ENCODE measurements around the gene GPR39.

The GPR39 gene

DNA sequence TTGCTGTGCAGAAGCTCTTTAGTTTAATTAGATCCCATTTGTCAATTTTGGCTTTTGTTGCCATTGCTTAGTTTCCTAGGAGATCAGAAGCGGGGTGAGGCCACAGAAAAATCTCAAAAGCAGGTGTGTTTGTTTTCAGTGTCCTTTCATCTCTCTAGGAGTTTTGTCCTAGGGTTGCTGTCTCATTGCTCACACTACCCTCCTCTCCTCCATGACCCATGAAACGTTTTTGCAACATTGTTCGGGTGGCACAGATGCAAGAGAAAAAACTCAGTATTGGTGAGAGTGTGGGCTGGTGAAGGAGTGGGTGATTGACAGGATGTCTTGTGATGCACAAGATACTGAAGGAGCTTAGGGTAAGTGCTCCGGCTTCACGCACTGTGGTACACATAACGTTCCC is 149.8 kb downstream of the GPR39 start:
- DNase-seq (ENCODE audit: low spot score), result no peak

DNA sequence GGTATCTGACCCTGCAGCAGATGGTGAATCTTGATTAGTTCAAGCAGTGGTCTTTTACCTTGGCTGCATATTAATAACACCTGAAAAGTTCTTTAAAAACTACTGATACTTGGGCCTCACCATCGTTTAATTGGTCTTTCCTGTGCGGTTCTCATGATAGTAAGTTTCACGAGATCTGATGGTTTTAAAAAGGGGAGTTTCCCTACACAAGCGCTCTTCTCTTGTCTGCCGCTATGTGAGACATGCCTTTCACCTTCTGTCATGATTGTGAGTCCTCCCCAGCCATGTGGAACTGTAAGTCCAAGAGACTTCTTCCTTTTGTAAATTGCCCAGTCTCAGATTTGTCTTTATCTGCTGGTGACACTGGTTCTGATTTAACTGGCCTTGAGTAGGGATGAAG is 151.1 kb downstream of the GPR39 start:
- DNase-seq (ENCODE audit: low spot score), result no peak

DNA sequence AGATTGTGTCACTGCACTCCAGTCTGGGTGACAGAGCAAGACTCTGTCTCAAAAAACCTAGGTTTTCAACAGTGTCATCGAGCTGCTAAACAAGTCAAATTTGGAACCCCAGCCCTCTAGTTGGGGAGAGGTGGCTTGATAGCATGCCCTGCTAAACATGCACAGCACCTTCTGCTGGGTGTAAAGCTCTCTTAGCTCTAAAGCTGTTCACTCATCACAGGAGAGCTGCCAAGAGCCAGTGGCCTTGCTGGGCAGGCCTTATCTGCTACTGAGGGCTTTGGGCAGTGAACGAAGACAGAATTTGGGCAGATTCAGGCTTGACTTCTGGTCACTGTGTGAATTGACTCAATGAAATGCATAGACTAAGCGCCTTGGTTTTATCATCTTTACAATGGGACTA is 152.1 kb downstream of the GPR39 start:
- no peak for DNase-seq (ENCODE audit: low spot score)

DNA sequence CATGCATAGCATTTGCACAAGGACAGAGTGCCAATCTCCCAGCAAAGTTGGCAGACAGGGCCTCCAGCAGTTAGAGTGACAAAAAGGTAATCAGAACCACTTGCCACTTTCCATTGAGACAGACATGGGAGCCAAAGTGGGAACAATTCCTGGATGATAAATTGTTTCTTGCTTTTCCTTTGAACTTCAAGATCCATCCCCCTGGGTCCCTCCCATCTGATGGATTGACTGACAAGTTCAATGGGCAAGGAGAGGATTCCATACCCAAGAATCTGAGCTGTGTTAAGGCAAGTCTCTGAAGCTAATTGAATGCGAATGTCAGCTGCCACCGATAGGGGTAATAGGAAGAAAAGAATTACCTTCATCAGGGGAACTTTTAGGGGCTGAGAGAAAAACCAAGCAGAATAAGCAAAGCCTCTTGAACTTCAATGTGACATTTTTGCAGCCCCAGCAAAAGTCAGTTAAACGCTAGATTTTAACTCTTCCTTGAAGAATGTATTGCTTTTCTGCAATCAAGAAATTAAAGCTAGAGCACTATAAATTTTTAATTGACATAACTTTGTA is 156.9 kb downstream of the GPR39 start:
- no peak for DNase-seq (ENCODE audit: low spot score)

DNA sequence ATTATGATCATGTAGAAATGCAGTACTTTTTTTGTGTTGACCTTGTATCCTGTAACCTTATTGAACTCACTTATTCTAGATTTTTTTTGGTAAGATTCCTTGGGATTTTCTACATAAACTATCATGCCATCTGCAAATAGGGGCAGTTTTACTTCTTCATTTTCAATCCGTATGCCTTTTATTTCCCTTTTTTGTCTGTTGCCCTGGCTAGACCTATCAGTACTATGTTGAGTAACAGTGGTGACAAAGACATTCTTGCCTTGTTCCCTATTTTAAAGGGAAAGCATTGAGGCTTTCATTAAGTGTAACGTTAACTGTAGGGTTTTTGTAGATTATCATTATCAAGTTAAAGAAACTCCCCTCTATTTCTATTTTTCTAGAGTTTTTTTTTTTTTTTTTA is 161.1 kb downstream of the GPR39 start:
- no peak for DNase-seq (ENCODE audit: low spot score)

DNA sequence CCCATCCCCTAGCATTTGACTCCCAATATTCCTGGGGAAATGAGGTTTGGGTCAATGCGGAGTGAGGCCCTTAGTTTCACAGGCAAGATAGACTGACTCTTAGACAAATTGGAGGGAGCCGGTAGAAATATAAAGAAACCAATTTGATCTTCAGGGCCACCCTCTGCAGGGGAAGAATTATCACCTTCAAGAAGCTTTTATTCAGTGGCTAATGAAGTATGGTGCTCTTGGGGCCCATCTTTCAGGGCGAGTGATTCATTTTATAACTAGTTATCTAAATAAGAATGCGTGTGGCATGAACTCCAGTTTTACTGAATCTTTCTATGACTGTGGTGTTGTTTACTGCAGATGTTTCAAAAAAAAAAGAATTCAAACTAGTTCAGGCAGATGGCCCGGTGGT is 165.0 kb downstream of the GPR39 start:
- no peak for DNase-seq (ENCODE audit: low spot score)

DNA sequence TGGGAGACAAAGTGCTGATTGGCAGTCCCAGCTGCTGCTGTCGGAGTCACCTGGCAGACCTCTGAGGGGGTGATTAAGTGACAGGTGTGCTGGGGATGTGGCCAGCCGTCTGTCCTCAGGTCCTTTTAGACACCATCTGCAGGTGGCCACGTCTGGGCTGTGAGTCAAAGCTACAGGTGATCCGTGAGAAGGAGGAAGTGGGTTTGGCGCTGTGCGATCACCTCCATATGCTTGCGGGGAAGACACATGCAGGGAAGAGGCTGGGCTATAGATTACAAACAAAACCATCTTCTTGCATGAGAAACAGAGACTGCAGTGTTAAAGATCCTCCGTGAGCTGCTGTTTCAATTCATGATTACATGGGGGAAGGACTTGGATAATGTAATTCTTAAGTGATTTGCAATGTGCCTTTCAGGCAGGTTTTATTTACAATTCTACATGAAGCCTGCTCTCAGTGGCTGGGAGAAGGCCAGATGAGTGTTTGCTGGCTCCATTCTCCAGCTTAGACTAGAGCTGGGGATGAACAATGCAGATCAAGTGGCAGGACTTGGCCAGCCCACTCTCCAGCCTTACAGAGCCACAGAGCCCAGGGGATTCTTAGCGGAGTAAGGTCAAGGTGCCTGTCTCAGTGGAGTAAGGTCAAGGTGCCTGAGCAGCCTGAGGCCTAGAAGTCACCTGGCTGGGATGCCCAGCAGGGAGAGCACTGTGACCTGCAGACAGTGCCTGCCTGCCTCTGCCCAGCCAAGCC is 165.6 kb downstream of the GPR39 start:
- no peak for DNase-seq (ENCODE audit: low spot score)

DNA sequence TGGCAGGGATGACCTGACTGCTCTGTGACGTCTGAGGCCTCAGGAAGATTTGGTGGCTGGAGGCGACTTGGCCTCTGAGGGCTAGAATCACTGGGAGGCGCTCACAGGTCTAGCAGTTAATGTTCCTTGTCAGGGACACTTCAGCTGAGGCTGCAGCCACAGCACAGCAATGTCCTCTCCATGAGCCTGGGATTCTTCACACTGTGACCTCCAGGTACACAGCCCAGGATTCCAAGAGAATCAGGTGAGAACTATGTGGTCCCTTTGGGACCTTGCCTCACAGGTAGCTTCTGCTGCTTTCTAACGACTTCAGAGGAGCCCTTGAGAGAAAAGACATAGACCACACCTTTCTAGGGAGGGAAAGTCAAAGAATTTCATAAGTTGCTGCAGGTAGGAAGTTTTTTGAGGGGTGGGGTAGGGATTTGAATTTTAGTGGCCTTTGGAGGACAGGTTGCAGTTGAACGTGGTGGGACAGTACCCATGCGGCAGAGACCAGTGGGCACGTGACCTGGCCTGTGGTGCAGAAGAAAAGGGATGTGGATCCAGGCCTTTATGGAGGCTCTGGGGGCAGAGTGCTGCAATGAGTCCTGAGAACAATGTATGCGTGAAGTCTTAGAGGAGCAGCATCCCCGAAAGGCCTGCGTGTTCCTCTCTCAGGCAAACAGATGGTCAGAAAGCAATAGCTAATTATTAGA is 167.2 kb downstream of the GPR39 start:
- no peak for DNase-seq (ENCODE audit: low spot score)

DNA sequence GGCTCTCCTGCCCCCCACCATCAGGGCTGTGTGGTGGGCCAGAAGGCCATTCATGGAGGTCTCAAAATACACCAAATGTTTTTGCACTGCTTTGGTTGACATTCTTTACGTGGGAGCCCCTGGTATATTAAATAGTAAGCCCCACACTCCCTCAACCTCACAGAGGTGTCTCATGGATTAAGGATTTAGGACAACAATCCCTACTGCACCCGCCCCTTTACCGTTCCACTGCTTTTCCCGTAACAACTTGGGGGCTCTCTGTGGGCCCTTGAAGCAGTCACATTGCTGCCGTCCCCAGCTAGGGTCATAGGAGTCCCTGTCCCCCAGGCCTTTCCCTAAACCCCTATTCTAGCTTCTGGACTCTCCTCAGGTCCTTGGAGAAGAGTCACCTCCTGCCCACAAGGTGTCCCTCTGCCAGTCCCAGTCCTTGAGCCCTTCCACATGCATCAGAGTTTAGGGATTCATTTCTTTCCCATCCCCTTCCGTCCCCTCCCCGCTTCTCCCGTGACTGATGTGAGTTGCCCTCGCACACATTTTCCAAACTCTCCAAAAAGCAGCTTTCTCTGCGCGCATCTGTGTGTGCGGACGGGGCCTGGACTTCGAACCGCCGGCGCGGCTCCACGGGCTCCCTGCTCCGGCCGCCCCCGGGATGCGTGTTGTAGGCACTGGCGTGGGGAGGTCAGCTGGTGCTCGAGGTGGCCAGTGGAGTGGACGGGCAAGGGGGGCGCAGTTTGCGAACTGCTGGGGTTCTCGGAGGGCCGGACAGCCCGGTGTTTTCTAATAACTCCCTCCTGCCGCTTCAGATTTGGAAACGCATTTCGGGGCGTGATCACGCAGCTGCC is 168.6 kb downstream of the GPR39 start:
- no peak for DNase-seq (ENCODE audit: low spot score)

DNA sequence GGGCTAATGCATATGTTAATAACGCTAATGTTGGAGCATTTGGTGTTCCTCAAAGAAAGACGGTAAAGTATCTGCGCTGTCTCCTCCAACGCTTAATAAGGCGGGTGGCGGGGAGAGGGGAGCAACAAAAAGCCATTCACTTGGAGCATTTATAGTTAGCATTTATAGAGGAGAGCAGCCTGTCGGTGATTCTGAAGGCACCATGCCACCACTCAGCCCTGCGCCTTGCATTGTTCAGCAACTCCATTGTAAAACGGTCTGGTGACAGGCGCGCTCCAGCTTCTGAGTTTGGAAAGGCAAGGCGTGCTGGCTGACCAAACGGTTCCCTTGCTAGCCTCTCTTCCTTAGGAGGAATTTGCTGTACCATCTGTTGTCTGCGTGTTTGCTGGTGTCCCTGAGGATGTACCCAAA is 169.5 kb downstream of the GPR39 start:
- no peak for DNase-seq (ENCODE audit: low spot score)

DNA sequence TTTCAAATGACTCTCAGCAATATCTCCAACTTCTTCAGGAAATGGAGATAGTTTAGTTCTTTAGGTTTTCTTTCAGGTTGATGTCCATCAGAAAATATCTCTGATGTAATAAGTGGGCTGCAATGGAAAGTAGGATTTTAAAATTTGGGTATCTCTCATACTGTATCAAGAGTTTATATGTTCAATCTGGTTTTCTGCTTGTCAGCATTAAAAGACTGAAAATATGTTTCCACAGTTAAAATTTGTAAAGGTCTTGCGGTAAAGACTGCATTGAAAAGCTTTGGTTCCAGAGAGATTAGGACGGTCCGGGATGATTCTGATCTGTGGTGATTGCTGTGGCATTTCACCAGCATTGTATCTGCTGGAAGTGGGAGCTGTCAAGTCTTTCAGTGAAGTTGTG is 170.2 kb downstream of the GPR39 start:
- no peak for DNase-seq (ENCODE audit: low spot score)

DNA sequence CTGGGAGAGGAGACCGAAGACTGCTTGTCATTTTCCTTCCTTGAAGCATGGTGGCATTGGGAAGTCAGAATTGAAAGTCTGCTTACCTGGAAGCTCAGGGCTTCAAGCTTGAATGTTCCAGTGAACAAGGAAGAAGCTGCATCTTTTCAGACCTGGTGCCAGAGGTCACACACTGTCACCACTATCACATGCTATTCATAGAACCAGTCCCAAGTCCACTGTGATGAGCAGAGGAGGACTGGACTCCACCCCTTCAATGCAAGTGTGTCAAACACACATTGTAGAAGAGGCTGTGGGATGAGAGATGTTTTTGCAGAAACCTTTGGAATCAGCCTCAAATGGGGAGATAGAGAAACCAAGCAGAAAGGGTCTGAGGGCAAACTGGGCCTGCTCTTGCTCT is 172.0 kb downstream of the GPR39 start:
- DNase-seq (ENCODE audit: low spot score), result no peak

DNA sequence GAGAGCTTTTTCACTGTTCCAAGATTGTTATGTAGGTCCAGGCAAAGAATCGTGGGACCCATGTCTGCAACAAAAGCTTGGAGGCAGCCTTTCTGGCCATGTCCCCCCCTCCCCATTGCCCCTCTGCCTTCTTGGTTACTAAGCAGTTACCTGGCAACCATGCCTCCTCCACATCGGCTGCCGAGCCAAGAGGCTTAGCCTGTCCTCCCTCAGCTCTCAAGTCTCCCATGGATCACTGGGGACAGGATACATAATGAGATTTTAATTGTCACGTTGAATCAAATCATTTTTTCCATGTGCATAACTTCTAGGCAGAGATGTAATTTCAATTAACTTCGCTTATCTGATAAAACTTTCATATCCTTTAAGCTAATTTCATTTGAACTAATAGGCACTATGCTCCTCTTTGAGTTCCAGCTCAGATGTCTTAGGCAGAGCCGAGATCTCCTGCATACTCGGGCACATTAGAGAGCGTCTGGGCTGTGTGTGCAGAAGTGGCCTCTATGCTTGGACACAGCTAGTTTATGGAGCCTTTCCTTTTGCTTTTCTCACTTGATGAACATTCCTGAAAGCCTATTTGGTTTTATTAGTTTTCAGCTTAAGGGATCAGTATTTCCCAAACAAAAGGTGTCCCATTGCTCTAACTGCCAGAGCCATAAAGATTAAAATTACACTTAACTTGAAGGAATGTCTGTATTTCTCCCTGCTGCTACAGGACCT is 172.7 kb downstream of the GPR39 start:
- DNase-seq (ENCODE audit: low spot score), result no peak

DNA sequence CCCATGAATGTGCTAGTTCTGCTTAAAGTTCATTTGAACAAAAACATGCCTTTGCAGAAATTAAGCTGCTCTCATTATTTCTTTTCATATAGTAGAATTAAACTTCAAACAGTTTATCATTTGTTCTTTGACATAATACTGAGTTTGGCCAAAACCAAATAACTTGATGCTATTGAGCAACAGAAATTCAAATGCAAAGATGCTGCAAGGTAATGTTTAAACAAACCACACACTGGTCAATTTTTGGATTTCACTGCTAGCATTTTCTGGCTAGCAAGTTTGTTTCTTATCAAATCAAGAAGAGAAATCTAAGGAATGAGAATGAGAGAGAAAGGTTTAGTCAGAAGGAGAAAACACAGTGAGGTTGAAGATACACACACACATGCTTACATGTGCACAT is 173.4 kb downstream of the GPR39 start:
- DNase-seq (ENCODE audit: low spot score), result no peak

DNA sequence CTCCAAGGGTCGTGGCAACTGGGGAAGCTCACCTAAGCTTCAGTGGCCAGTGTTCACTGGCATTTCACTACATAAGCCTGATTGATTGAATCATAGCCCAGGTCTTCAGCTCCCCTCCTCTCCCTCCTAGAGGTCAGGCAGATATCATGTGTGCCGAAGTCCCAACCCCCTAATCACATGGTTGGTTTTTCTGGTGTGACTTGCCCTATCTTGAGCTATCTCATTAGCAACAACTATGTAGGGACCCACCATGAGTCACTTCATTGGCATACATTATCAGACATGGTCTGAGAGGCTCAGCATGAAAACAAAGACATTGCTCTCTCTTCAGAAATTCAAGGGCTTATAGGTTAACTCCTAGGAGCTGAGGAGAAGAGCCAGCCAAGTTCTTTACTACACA is 176.6 kb downstream of the GPR39 start:
- no peak for DNase-seq (ENCODE audit: low spot score)

DNA sequence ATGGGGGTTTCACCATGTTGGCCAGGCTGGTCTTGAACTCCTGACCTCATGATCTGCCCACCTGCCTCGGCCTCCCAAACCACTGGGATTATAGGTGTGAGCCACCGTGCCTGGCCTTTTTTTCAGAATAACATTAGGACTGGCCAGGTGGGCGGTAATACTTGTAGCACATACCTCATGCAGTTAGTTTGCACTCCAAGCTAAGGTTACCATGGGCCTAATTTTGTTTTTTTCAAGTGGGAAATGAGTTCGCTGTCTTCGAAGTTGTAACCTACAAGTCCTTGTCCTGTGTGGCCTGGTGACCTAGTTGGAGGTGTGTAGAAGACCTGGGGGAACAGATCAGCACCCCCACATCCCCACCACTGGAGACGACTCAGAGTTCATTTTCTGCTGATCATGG is 178.6 kb downstream of the GPR39 start:
- no peak for DNase-seq (ENCODE audit: low spot score)

DNA sequence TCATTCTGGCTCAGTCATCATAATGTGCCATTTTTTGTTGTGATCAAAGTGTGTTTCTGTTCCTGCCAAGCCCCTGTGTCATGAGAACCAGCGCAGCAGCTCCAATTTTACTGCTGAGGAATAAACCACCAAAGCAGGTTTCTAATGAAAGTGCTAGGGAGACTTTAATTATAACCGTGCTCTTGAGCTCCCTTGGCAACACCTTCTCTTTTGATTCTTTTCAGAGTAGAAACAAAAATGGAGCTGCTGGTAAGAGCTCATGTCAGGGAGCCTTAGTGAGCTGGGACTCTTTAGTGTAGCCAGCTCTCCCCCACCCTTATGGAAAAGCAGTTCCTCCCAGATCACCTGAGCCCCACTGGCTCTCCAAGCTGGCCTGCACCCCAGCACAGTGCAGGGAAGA is 179.1 kb downstream of the GPR39 start:
- DNase-seq (ENCODE audit: low spot score), result no peak

DNA sequence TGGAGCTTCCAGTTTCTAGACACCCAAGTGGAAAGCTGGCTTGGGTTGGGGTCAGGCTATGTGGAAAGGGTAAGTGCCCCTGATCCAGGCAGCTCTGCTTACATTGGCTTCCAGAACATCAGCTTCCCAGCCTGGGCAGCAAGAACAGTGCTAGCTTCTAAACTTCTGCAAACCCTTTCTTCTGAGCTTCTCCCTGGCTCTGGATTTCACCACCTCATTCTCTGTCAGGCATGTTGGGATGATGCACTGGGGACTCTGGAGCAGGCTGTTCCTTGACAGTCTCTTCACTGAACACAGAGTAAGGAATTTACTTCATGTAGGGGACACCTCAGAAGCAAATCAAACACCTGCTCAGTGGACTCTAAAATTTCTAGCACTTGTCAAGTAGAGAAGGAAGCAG is 180.6 kb downstream of the GPR39 start:
- DNase-seq (ENCODE audit: low spot score), result no peak

DNA sequence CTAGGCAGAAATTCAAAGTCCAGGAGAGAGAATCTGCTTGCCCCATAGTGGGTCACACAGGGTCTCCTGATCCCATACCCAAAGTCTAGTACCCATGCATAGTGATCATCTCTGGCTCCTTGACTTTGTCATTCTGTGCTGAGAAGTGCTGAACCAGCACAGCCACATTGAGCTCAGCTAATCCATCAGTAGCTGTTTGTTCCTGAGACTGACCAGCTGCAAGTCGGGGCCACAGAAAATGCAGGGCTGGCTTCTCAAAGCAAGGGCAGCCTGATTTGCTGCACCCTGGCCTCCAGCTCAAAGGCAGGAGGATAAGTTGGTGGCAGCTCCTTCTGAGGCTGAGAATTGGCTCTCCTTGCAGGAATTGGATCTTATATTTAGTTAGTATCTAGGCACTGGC is 181.2 kb downstream of the GPR39 start:
- DNase-seq (ENCODE audit: low spot score), result no peak

DNA sequence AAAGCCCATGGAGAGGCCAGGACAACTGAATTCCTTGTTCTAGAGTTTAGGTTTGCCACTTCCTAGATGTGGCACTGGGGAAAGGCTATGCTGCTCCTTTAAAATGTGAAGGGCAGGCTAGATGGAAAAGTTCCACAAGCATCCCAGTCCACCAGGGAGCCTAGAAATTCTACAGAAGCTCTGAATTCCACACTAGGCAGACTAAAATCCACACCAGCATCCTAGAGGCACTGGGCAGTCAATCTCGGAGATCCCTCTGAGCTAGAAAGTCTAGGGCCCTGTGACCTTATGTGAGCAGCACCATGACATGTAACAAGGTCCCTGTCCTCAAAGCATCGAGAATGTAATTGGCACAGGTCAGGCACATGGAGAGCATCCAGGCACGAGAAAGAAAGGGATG is 181.9 kb downstream of the GPR39 start:
- DNase-seq (ENCODE audit: low spot score), result no peak

DNA sequence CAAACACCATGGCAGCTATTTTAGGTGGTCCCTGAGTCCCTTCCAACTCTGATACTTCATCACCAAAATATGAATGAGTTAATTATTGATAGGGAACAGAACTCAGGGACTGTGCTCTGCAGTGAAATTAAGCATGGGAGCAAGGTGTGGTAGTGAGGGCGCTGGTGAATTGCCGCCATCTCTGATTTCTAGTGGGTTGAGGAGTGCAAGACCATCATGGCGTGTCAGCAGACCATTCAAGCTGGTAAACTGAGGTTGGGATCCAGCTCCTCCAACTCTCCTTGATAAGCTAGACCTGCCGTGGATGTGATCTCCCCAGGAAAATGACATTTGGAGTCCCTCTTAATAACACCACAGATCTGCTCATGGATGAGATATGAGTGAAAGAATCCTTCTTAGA is 183.0 kb downstream of the GPR39 start:
- no peak for DNase-seq (ENCODE audit: low spot score)

DNA sequence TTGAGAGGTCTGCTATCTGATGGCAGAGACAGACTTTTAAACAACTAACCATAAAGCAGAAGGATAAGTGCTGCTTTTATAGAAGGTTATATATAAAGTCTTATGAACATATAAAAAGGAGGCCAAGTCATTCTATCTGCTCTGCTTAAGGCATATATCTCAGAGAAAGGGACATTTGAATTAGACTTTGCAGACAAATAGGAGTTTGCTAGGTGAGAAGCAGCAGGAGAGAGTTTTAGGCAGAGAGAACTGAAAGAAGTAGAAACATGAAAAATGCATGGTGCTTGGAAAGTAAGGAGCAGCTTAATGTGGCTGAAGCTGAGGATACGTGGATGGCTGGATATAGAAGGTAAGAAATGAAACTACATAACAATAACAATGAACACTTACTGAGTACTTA is 188.0 kb downstream of the GPR39 start:
- no peak for DNase-seq (ENCODE audit: low spot score)
